Endometrial microvascular endothelial cells (primary cell): ENCODE data around the gene PSG1. TPM values are rescaled to one million over a fixed set of nuclear protein-coding genes. Genes with fewer than 3 reads are reported as not detected.
"Not testable (repeated sequence)": the region's sequence is repeated elsewhere in the genome, so short reads cannot be mapped to it uniquely, and the experiment has no call there.

Source experiments
- in situ Hi-C: cut with HindIII; loops from 2 replicates; pipeline ENCODE4 v1.10.0; 2017; ENCODE audit warnings: low sequenced_read_pairs, low pct_unique_long_range_greater_than_20kb; ENCODE audit errors: inconsistent ontology term
- total RNA-seq: library from RNA; depleted of rRNA; stranded (reverse); fragments of >200 nt; gene quantifications from one replicate; pipeline ENCODE4 v1.2.3, GENCODE V29; 2015; ENCODE audit errors: inconsistent ontology term

PSG1 gene
- total RNA-seq, 1 donor from 2014 or later, result 1.4 TPM

DNA sequence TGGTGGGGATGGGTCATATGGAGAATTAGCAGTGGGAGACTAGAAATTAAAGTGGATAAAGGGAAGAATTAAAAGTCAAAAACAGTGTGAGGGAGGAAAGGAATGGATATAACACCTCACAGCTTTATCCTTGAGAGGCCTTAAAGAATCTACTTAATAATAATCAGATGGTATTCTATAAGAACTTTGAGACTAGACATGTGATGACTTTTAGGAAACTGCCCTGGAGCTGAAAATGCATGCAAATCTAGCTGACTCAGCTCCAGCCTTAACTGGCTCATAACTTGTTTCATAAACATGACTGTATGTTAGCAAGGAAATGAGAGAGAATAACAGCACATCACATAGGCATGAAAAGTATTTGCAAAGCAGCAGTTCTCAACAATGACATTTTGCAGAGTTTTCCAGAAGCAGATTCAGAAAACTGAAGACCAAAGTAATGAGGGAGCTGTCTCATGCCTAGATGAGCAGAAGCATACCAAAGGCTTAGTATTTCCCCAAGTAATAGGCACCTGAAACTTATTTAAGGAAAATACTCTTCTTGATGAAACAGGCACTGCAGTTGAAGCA is 8.4 kb upstream of the PSG1 start:
- in situ Hi-C loops, result not testable (repeated sequence)

DNA sequence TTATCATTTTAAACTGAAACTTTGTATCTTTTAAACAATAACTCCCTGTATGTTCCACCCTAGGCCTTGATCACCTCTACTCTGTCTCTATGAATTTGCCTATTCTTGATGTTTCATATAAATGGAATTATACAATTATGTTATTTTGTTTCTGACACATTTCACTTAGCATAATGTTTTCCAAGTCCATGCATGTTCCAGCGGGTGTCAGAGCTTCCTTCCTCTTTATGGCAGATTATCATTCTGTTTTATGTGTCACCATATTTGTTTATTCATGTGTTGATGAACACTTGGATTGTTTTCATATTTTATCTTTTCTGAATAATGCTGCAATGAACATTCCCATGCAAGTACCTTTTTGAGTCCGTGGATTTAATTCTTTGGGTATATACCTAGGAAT is 3.2 kb upstream of the PSG1 start:
- in situ Hi-C loops, result not testable (repeated sequence)

DNA sequence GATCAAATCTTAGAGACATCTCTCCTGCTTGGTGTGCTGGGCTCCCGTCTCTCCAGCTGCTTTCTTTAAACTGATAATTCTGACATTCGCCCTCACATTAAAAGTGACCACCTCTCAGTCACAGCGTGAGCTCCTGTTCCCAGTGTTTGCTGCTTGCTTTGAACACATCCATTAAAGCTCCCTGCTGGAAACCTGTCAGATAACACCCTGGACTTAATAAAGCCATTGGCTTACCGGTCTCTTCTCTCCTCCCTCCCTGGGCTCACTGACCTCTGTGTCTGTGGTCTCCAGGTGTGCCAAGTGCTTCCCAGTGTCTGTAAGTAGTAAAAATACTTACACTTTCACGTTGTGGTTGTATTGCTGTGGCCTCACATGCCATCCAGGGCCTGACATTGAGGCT is 2.5 kb upstream of the PSG1 start:
- in situ Hi-C loops, result not testable (repeated sequence)

DNA sequence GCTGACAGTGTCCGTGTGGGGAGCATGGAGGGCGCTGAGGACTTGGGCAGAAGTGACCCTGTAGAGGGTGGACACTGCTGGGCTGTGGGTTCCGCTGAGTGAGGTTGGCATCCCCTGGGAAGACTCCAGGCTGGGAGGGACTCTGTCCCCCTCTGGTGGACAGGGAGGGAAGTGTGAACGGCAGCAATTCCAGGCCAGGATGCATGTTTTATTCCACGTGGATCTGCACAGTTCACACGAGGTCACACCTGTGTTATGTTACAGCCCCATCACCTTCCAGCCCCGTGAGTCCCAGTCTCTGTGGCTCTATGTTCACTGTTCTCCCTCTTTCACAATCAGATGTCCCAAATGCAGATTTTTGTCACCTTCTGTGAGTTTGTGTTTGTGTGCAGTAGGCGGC is 1.8 kb upstream of the PSG1 start:
- in situ Hi-C loops, result not testable (repeated sequence)

DNA sequence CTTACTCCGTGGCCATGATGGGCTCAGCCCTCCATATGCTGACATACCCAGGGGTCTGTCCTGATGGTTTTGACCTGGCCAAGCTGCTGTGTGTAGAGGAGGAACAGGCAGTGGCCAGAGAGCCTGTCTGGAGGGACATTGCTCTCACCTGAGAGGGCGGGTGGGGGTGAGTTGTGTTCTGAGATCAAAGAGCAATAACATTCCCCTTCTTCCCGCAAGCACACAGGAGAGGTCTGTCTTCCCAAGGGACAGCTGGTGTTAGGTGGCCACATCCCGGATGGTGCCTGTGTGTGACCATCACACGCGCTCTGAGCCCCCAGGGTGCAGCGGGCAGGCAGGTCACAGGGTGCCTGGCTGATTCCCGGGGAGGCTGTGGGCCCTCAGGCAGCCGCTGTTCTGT is 1.1 kb upstream of the PSG1 start:
- in situ Hi-C loops, result not testable (repeated sequence)

DNA sequence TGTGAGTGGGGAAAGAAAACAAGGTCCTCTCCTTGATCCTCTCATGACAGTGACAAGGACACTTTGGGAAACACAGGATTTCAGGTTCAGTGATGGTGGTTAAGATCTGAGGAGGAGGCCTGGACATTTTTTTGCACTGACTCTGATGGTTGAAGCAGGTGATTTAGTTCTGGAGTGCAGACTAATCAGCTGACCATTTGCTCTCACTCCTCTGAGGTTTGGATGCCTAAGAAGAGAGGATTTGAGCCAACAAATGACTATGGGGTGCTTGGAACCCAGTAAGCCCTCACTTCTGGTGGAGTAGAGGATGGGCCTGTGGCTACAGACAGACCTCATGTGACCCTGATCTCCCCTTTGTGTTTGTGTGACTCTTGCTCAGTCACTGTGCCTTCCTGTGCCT is 2.9 kb downstream of the PSG1 start:
- in situ Hi-C loops, result not testable (repeated sequence)

DNA sequence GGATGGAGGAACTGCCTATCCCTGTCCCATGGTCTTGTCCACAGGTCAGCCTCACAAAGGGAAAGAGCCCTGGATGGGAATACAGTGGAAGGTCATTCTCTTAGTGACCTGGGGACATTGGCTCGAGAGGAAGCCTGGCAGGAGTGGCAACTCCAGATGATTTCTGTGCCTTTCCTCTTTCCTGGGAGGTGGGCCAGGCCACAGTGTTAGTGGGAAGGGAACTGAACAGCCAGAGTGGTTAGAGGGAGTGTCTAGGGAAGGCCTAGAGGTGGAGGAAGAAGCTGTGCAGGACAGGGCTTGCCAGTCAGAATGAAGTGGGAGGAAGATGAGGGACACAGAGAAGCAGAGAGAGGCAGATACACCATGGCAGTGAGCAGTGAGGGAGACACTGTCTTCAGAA is 3.6 kb downstream of the PSG1 start:
- in situ Hi-C loops, result not testable (repeated sequence)

DNA sequence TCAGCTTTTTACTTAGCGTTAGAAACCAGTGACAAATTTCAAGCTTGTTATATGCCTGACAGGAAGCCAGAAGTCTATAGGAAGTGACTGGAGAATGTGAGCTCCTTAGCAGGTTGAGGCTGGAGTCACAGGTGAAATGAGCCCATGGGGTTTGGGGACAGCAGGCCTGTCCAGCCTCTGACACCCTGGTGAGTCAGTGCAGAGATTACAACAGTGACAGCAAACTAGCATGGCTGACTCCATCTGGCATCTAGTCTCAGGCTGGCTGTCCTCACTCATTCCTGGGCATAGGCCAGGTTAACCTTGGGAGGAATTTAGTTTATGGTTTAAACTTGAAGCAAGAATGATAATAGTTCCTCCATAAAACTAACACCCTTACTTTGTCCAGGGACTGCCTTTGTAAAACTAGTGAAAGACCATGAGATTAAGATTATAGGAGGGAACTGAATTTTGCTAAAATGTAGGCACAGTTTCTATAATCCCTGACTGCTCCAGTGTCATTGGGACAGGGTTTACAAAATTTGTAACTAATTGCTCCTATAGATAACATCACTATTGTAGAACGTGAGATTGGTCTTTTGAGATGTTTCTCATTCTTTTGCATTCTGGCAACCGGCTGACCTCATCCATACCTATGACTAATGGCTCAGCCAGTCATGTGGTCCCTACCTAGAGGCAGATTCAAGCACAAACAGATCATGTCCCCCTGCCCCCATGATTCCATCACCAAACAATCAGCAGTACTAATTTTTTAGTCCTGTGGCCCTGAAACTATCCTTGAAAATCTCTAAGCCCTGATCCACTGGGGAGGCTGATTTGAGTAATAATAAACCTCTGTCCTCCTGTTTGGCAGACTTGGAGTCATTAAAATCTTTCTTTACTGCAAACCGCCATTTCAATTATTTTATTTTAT is 4.4 kb downstream of the PSG1 start:
- in situ Hi-C loops, result not testable (repeated sequence)

DNA sequence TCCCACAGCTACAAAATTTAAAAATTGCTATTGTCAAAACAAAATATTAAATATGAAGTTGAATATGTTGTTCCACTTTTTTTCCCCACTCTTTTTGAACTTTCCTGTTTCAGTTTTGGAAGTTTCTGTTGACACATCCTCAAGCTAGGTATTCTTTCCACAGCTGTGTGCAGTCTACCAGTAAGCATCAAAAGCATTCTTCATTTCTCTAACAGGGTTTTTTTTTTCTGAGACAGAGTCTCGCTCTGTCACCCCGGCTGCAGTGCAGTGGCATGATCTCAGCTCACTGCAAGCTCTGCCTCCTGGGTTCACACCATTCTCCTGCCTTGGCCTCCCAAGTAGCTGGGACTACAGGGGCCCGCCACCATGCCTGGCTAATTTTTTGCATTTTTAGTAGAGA is 5.4 kb downstream of the PSG1 start:
- in situ Hi-C loops, result not testable (repeated sequence)

DNA sequence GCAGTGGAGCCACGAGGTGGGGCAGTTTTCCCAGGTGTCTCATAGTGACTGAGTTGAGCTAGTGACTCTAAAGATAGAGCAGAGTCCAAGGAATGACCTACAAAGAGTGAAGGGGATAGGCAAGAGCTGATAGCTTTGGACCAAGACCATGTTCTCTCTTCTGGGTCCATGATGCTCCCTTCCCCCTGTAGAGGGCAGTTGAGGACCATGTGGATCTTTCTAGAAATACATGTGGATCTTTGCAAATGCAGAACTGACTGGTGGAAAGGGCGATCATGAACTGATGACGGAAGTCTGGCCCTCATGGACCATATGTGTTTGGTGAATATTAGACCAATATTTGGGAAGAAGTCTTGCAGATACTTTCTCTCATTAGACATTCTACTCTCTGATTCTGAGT is 6.9 kb downstream of the PSG1 start:
- in situ Hi-C loops, result no loop called here

DNA sequence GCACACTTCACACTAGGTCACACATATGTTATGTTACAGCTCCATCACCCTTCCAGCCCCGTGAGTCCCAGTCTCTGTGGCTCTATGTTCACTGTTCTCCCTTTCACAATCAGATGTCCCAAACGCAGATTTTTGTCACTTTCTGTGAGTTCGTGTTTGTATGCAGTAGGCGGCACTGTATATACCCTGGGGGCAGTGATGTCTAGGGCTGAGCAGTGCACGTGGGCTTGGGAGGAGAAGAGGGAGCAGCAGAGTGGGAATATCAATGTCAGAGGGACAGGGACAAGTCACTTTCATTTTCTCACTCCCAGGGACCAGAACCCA is 22.0 kb downstream of the PSG1 start:
- in situ Hi-C loops, result no loop called here

DNA sequence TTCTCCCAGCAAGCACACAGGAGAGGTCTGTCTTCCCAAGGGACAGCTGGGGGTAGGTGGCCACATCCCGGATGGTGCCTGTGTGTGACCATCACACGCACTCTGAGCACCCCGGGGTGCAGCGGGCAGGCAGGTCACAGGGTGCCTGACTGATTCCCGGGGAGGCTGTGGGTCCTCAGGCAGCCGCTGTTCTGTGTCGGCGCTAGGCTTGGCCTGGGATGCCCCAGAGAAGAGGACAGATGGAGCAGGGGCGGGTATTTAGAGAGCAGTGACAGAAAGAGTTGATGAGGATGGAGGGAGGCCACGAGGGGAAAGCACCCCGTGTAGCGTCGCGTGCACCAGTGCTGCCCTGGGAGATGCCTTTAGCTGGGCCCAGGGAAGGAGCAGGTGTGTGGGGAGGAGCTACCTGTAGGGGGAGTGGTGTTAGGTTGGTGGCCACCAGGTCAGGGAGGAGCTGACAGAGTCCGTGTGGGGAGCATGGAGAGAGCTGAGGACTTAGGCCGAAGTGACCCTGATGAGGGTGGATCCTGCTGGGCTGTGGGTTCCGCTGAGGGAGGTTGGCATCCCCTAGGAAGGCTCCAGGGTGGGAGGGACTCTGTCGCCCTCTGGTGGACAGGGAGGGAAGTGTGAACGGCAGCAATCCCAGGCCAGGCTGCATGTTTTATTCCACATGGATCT is 22.5 kb downstream of the PSG1 start:
- in situ Hi-C loops, result not testable (repeated sequence)

DNA sequence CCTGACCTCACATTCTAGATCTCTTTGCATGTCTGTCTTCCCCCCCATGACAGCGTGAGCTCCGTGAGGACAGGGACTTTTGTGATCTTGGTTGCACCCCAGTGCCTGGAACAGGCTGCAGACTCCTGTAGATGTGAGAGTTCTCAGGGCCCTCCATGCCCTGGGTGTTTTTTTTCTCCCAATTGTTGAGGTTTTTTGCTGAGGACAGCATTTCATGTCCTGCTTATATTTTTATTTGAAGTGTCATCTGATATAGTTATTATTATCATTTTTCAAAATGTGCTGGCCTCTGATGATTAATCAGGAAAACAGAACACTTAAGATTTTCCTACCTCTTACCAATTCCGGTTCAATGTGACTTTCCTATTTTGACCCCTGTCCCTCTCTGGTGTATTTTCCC is 24.8 kb downstream of the PSG1 start:
- in situ Hi-C loops, result not testable (repeated sequence)

DNA sequence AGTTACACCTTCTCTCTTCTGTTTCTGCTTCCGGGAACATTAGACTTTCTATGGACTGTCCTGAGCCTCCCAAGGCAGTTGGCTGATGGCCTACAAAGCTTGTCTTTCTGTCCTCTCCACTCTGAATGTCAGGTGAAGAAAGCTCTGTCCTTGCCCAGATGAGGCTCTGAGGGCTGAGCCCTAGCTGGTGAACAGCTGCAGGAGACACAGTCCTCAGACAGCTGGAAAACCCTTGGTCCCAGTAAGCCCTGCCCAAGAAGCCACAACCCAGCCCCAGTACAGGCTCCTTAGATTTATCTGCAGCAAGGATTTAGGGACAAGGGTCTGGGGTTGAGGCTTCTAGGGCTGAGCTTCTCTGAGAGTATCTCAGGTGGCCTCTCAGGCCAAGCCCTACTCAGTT is 26.3 kb downstream of the PSG1 start:
- in situ Hi-C loops, result not testable (repeated sequence)

DNA sequence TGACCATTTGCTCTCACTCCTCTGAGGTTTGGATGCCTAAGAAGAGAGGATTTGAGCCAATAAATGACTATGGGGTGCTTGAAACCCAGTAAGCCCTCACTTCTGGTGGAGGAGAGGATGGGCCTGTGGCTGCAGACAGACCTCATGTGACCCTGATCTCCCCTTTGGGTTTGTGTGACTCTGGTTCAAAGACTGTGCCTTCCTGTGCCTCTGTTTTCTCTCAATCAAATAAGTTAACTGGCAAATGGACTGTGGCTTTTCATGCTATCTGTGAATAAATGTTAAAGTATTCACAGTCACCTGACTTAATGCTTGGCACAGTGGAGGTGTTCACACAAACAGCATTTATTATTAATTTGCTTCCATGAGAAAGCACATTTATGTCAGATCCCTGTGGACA is 26.7 kb downstream of the PSG1 start:
- in situ Hi-C loops, result not testable (repeated sequence)

DNA sequence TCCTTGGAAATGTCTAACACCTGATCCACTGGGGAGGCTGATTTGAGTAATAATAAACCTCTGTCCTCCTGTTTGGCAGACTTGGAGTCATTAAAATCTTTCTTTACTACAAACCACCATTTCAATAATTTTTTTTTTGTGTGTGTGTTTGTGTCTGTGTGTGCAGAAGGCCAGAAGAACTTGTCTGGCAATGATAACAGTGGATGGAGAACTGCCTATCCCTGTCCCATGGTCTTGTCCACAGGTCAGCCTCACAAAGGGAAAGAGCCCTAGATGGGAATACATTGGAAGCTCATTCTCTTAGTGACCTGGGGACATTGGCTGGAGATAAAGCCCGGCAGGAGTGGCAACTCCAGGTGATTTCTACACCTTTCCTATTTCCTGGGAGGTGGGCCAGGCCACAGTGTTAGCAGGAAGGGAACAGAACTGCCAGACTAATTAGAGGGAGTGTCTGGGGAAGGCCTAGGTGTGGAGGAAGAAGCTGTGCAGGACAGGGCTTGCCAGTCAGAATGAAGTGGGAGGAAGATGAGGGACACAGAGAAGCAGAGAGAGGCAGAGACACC is 27.7 kb downstream of the PSG1 start:
- in situ Hi-C loops, result not testable (repeated sequence)

DNA sequence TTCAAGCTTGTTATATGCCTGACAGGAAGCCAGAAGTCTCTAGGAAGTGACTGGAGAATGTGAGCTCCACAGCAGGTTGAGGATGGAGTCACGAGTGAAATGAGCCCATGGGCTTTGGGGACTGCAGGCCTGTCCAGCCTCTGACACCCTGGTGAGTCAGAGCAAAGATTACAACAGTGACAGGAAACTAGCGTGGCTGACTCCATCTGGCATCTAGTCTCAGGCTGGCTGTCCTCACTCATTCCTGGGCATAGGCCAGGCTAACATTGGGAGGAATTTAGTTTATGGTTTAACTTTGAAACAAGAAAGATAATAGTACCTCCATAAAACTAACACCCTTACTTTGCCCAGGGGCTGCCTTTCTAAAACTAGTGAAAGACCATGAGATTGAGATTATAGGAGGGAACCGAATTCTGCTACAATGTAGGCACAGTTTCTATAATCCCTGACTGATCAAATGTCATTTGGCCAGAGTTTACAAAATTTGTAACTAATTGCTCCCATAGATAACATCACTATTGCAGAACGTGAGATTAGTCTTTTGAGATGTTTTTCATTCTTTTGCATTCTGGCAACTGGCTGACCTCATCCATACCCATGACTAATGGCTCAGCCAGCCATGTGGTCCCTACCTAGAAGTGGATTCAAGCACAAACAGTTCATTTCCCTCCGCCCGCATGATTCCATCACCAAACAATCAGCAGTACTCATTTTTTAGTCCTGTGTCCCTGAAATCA is 28.4 kb downstream of the PSG1 start:
- in situ Hi-C loops, result no loop called here

DNA sequence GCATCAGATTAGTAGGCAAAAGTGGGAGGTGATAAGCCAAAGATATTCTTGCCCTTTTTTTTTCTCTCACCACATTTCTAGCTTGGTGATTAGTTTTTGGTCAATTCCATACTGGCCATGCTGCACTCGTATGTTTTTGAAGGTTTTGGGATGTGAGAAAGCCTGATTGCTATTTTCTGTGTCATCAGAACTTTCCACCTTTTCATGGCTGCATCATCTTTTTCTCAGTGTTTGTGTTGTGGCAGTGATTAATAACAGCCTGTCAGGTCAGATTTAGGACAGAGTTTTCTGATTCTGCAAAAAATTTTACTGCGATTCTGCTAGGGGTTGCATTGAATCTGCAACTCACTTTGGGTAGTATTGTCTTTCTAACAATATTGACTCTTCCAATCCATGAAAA is 32.9 kb downstream of the PSG1 start:
- in situ Hi-C loops, result no loop called here

DNA sequence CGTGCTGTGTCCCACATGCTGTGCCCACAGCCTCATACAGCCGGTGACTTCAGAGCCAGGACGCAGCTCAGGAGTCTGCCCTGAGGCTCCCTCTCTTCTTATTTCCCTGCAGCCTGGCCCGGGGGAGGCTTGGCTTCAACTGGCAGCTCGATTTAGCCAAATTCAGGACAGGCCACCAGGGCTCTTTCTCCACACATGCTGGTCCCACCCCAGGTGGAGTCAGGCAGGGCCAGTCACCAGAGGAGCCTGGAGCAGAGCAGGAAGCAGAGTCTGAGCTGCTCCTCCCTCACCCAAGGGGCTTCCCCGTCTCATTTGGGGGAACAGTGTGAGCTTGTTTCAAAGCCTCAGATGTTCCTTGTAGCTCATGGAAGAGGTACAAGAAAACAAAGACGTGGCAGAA is 35.9 kb downstream of the PSG1 start:
- in situ Hi-C loops, result not testable (repeated sequence)
